ENCODE data around the gene SPATA18.
"Not testable (repeated sequence)": the region's sequence is repeated elsewhere in the genome, so short reads cannot be mapped to it uniquely, and the experiment has no call there.

The SPATA18 gene

GRCh38 chr4:52052475-52052780 lies 1.3 kb downstream of the SPATA18 start:
- no peak for DNase-seq

GRCh38 chr4:52054254-52054653 lies 3.1 kb downstream of the SPATA18 start:
- no peak for DNase-seq

DNA sequence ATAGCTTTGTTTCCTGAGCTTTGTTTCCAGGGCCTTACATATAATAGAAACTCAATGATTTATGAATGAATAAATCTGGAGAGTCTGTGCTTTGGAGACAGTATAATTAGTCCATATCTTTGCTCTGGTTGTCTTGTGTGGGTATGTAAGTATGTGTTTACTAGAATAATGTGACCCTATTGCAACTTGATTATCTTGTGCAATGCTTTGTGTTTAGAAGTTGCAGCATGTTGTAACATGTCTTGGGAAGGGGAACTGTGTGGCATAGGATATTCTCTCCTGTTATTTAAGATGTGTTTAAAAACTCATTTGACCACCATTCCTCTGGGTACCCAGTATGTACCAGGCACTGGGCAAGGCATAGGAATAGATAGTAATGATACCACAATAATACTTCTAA lies 6.1 kb downstream of the SPATA18 start:
- no peak for DNase-seq

GRCh38 chr4:52058275-52058674 lies 7.2 kb downstream of the SPATA18 start:
- no peak for DNase-seq

DNA sequence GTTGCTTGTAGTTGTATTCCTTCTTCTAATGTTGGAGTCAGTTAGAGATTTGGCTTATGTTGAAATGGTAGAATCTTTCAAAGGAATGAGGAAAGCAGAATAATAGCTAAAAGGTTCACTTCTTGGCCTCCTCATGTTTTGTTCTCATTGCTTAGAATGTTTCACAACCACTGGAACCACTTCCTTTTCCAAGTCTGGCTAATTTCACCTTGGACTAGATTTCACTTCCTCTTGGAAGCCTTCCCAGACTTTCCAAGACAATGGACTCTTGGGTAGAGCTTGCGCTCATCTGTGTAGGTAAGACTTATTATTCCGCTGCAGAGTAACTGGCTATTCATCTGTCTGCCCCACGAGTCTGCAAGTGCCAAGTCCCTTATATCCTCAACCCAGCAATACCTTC lies 8.3 kb downstream of the SPATA18 start:
- no peak for DNase-seq

- no peak for DNase-seq
These were observed 18.5 kb downstream of the SPATA18 start for GRCh38 chr4:52069571-52069970.

- no peak for DNase-seq
These were observed 20.9 kb downstream of the SPATA18 start for GRCh38 chr4:52071791-52072546.

DNA sequence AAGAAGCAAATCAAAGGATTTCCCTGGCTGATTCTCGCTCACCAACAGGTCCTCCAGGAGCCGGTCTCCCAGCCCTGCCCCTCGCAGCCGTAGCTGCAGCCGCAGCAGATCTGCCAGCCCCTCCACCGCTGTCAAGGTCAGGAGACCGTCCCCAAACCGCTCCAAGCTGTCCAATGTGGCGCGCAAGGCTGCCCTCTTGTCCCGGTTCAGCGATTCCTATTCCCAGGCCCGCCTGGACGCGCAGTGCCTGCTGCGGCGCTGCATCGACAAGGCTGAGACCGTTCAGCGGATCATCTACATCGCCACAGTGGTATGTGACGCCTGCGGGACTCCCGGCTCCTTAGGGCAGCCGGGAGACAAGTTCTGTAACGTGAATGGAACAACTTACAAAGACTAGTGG lies 25.6 kb downstream of the SPATA18 start:
- no peak for DNase-seq

- DNase-seq = no peak
These were observed 28.6 kb downstream of the SPATA18 start for GRCh38 chr4:52079659-52080058.

DNA sequence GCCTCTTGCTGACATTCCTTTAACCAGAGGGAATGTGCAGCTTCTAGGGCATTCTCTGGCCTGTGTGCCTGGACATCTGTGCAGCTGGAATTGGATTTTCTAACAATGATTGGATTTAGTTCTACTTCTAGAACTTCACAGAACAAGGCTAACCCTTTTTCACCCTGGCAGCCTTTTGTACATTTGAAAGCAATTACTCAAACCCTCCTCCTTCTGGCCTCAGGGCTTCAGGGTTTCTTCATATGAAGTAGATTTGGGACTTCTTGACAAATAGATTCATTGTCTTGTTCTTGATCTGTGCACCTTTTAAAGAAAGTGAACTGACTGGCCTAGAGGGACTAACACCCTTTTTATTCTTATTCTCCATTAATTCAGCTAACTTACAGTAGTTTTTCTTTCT lies 30.1 kb downstream of the SPATA18 start:
- no peak for DNase-seq

GRCh38 chr4:52086425-52086824 lies 35.3 kb downstream of the SPATA18 start:
- not testable (repeated sequence) for DNase-seq

DNA sequence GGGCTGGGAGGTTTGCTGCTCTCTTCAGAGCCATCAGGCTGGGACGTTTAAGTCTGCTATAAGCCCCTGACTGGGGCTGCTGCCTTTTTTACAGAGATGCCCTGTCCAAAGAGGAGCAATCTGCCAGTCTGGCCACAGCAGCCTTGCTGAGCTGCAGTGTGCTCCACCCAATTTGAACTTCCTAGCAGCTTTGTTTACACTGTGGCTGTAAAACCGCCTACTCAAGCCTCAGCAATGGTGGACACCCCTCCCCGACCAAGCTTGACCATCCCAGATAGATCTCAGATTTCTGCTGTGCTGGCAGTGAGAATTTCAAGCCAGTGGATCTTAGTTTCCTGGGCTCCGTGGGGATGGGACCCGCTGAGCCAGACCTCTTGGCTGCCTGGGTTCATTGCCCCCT lies 40.7 kb downstream of the SPATA18 start:
- DNase-seq = no peak

DNA sequence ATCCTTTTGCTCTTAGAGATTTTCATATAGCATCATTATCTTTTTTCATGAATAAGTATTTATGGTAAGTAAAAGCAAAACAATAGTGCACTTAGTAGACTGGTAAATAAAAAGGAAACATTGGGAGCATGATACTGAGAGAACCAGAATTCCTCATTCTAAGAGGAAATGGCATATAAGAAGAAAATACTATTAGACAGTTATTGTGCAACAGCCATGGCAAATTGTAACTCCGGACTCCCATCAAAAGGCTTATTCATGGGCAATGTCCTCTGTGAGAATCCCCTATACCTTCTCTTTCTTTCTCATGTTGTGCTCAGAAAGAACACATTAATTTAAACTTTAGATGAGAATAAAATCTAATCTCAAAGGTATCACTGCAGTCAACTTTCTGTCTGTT lies 42.4 kb downstream of the SPATA18 start:
- no peak for DNase-seq

DNA sequence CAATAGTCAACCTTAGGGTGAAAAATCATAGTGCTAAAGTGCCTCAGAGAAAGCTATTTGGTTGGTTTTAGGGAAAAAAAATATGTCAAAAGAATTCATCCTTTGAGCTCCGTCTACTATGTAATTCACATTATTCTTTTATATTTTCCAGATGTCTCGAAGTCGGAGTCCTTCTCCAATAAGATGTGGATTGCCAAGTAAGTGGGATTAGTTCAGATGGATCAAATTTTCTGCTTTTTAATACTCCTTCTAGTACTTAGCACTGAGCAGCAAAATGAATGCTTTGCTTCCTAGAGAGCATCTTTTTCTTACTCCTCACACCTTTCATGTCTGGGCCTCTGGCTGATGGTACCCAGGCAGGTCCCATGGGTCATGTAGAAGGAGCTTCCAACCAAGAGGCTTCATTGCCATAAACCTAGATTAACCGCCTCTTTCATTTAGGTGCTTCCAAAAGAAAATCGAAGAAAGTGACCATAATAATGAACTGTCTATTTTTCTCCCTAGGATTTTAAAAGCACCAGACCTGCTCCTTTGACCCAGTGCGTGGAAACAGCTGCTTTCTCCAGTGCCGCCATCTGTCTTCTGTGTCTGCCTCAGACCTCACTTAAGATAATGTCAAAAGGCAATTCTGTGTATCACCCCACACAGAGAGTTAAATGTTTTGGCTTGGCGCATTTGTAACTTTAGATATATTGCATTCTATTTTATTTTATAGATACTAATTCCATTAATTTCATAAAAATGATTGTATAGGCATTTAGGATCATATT lies 43.5 kb downstream of the SPATA18 start:
- DNase-seq = peak; percentile 28 to 67

GRCh38 chr4:52095374-52095773 lies 44.3 kb downstream of the SPATA18 start:
- no peak for DNase-seq

DNA sequence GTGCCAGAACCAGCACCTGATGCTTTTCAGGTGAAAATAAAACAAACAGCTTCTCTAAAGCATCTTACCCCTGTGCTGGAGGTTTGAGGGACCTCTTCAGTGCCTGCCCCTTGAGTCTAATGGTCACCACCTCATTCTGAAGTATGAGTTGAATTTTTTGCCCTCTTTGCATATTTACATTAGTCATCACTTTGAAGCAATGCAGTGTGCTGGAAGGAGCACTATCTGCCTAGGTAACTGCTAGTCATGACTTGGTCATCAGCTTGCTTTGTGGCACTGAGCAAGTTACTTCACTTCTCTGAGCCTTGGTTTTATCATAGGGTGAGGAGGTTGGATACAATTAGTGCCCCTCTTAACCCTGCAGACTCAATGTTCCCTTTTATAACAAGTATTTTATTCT lies 44.9 kb downstream of the SPATA18 start:
- no peak for DNase-seq

DNA sequence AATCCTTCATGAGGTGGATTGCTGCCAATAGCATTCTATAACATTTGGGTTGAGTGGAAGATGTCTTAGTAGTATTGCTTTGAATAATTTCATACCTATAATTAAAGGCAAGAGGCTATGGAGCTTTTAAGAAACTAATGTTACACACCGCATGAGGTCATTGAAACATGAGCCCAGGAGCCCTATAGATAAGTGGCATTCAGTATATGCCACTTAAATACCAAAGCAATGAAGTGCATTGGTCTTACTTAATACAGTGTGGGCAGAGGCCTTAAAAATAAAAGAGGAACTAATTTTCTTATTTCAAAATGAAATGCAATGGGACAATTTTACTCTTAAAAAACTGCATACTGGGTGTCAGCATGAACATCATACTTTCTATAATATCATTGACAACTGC lies 47.5 kb downstream of the SPATA18 start:
- peak in 1 of 2 experiments; percentile 91 for DNase-seq

- no peak for DNase-seq
These were observed 48.9 kb downstream of the SPATA18 start for GRCh38 chr4:52099860-52100461.

GRCh38 chr4:52102587-52102986 lies 51.5 kb downstream of the SPATA18 start:
- no peak for DNase-seq

- DNase-seq = peak in 1 of 2 experiments; percentile 53
These were observed 52.2 kb downstream of the SPATA18 start for GRCh38 chr4:52103319-52103718.

- DNase-seq = no peak
These were observed 54.2 kb downstream of the SPATA18 start for GRCh38 chr4:52105276-52105675.

DNA sequence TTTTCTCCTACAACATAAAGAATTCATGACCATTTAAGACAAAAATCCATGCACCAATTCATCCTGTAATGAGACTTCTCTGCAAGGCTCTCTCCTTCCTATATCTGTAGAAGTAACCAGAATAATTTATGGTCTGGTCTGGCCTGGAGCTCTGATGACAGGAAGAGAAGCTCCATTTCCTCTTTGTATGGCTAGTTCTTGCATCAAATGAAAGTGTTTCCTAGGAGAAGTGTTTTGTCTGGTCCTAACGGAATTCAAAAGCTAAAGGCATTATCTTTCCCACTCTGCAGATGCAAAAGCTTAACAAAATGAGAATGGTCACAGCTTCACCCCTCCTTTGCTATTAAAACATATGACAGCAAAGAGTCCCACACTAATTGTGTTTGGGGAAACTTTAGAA lies 55.1 kb downstream of the SPATA18 start:
- DNase-seq = no peak

DNA sequence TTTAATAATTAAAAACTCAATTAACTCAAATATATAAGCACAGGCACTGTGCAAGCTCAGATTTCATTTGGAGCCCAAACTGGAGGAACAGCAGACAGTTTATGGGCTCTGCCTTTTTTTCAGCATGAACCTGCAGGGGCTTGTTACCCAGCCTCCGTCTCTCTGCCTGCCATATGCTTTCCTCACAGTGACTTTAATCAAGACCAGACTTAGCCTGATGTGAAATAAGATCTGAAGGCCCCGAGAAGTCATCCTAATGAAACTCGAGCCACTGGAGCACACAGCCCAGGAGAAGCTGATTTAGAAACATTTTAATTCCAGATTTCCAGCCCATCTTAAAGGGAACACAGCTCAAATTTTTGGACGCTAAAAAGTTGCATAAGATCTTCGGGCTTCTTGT lies 55.6 kb downstream of the SPATA18 start:
- DNase-seq = peak; percentile 42 to 75

DNA sequence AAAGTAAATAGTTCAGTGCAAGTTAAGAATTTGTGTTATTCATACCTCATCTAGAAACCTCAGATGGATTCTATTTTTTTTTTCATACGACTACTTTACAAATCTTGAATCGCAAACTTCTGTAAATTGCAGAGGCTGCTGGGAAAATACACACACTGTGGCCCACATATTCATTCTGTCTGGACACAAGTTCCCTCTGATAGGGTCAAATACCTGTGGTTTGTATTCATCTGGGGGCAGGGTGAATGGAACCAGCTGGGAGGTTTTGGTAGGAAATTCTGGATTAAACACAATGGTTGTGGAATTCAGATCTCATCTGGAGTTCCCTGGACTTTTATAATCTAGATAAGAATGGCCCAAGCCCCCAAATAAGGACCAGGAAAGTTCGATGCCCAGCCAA lies 56.2 kb downstream of the SPATA18 start:
- DNase-seq = no peak

Data from NCI-H524 (cell line).